IMR-90 (cell line): ENCODE data around the gene POLR2J. TPM values are rescaled to one million over a fixed set of nuclear protein-coding genes. Genes with fewer than 3 reads are reported as not detected.

Experiments
- ATAC-seq: fragments of 200-7000 bp; cut with Tn5 transposase; 2 replicates; pipeline ENCODE4 v1.9.1; 2020; ENCODE audit warnings: low read depth, mild to moderate bottlenecking, moderate library complexity
- BruUV-seq: library from RNA; stranded (reverse); fragments of 400-500 nt; replicated peaks from 2 replicates; lab custom pipeline; 2021; lab: Mats Ljungman, UMichigan
- CTCF ChIA-PET: fragments of 300-600 bp; formaldehyde crosslinking; extraction: SDS; loops from one replicate; lab custom pipeline; 2021; ENCODE audit warnings: antibody characterized with exemption; lab: Yijun Ruan, JAX
- POLR2A ChIA-PET: fragments of 300-600 bp; sonication (Branson Sonifier 250); formaldehyde crosslinking; loops from one replicate; lab custom pipeline; 2022; ENCODE audit warnings: antibody characterized with exemption; ENCODE audit not compliant: unreplicated experiment; lab: Charles Lee
- DNase-seq: peaks from one replicate; pipeline ENCODE4 v3.0.0; 2013
- H2AFZ ChIP-seq: replicated peaks from 2 replicates; pipeline ENCODE3; 2013; ENCODE audit warnings: low read length, mild to moderate bottlenecking; ENCODE audit not compliant: poor library complexity
- H2AK5ac ChIP-seq: 2 replicates; pipeline ENCODE4 v1.6.1; 2013; ENCODE audit warnings: low read depth, low read length, inconsistent platforms
- H2AK9ac ChIP-seq: replicated peaks from 2 replicates; pipeline ENCODE3; 2013; ENCODE audit warnings: mild to moderate bottlenecking, low read depth, low read length, moderate library complexity; ENCODE audit not compliant: poor library complexity
- H2BK120ac ChIP-seq: 2 replicates; pipeline ENCODE4 v1.6.1; 2013; ENCODE audit warnings: low read depth, low read length, inconsistent platforms
- H2BK15ac ChIP-seq: 3 replicates; pipeline ENCODE4 v1.6.1; 2013; ENCODE audit warnings: low read depth, low read length, inconsistent platforms
- H2BK20ac ChIP-seq: 2 replicates; pipeline ENCODE4 v1.6.1; 2013; ENCODE audit warnings: low read depth, mild to moderate bottlenecking, inconsistent platforms, low read length, moderate library complexity
- H2BK5ac ChIP-seq: 2 replicates; pipeline ENCODE4 v1.6.1; 2013; ENCODE audit warnings: mild to moderate bottlenecking, low read depth, low read length, inconsistent platforms; ENCODE audit not compliant: poor library complexity, severe bottlenecking
- H3K14ac ChIP-seq: replicated peaks from 2 replicates; pipeline ENCODE4 v1.6.1; 2013; ENCODE audit warnings: low read depth, low read length, inconsistent platforms
- H3K18ac ChIP-seq: 2 replicates; pipeline ENCODE4 v1.6.1; 2013; ENCODE audit warnings: low read depth, low read length, control low read depth
- H3K23ac ChIP-seq: 2 replicates; pipeline ENCODE4 v1.6.1; 2013; ENCODE audit warnings: low read depth, low read length, inconsistent platforms
- H3K27ac ChIP-seq: 2 replicates; pipeline ENCODE4 v1.5.1; 2013; ENCODE audit warnings: mild to moderate bottlenecking, control low read depth, low read length; ENCODE audit not compliant: insufficient read depth
- H3K27me3 ChIP-seq: 2 replicates; pipeline ENCODE4 v1.6.1; 2013; ENCODE audit warnings: low read length; ENCODE audit not compliant: control insufficient read depth, insufficient read depth
- H3K36me3 ChIP-seq: 2 replicates; pipeline ENCODE4 v1.6.1; 2013; ENCODE audit warnings: low read length, mixed read lengths; ENCODE audit not compliant: control insufficient read depth, insufficient read depth
- H3K4ac ChIP-seq: 2 replicates; pipeline ENCODE4 v1.6.1; 2013; ENCODE audit warnings: low read depth, low read length, inconsistent platforms
- H3K4me1 ChIP-seq: 2 replicates; pipeline ENCODE4 v1.6.1; 2013; ENCODE audit warnings: low read length, mixed read lengths; ENCODE audit not compliant: control insufficient read depth, insufficient read depth
- H3K4me2 ChIP-seq: 2 replicates; pipeline ENCODE4 v1.6.1; 2013; ENCODE audit warnings: low read depth, mild to moderate bottlenecking, control low read depth, low read length, moderate library complexity
- H3K4me3 ChIP-seq: 2 replicates; pipeline ENCODE4 v1.5.1; 2013; ENCODE audit warnings: low read depth, mild to moderate bottlenecking, control low read depth, low read length, moderate library complexity; ENCODE audit not compliant: insufficient read depth
- H3K56ac ChIP-seq: 2 replicates; pipeline ENCODE4 v1.6.1; 2013; ENCODE audit warnings: low read length, inconsistent platforms; ENCODE audit not compliant: insufficient read depth; ENCODE audit errors: extremely low read depth
- H3K79me1 ChIP-seq, 2 experiments: 2 replicates each; pipeline ENCODE4 v1.6.1; 2013; ENCODE audit warnings: low read length in 2 of 2, inconsistent platforms in 1 of 2, low read depth in 1 of 2
- H3K9ac ChIP-seq: 2 replicates; pipeline ENCODE4 v1.6.1; 2013; ENCODE audit warnings: low read depth, low read length, control low read depth
- H3K9me1 ChIP-seq: 2 replicates; pipeline ENCODE4 v1.6.1; 2013; ENCODE audit warnings: low read length, inconsistent platforms; ENCODE audit not compliant: insufficient read depth
- H3K9me3 ChIP-seq: 2 replicates; pipeline ENCODE4 v1.6.1; 2013; ENCODE audit warnings: low read length; ENCODE audit not compliant: control insufficient read depth, insufficient read depth
- H4K20me1 ChIP-seq: 2 replicates; pipeline ENCODE4 v1.6.1; 2013; ENCODE audit warnings: low read length, inconsistent platforms; ENCODE audit not compliant: insufficient read depth
- H4K5ac ChIP-seq: 2 replicates; pipeline ENCODE4 v1.6.1; 2013; ENCODE audit warnings: mild to moderate bottlenecking, low read depth, low read length, control low read depth
- H4K8ac ChIP-seq, 2 experiments: 2 replicates each; pipeline ENCODE4 v1.6.1; 2013; ENCODE audit warnings: low read depth in 2 of 2, low read length in 2 of 2, control low read depth in 1 of 2, inconsistent platforms in 1 of 2
- H4K91ac ChIP-seq: 2 replicates; pipeline ENCODE4 v1.6.1; 2013; ENCODE audit warnings: low read depth, low read length, inconsistent platforms; ENCODE audit not compliant: insufficient read depth
- CHD1 ChIP-seq: IDR thresholded peaks from 2 replicates; pipeline ENCODE4 v1.6.1; 2012; ENCODE audit warnings: low read depth, low read length, improper control_type of control experiment
- FOS ChIP-seq: fragments of 150-350 bp; IDR thresholded peaks from 2 replicates; pipeline ENCODE4 v1.6.1; 2016; ENCODE audit warnings: low read depth, low read length
- NFE2L2 ChIP-seq: fragments of 150-350 bp; IDR thresholded peaks from 2 replicates; pipeline ENCODE4 v1.6.1; 2016; ENCODE audit warnings: low read depth, mild to moderate bottlenecking, low read length
- POLR2A ChIP-seq: IDR thresholded peaks from 2 replicates; pipeline ENCODE4 v1.6.1; 2012; ENCODE audit warnings: mild to moderate bottlenecking, low read depth, low read length
- RFX5 ChIP-seq: IDR thresholded peaks from 2 replicates; pipeline ENCODE4 v1.8.0; 2012; ENCODE audit warnings: low read depth, mild to moderate bottlenecking, low read length, moderate library complexity
- USF2 ChIP-seq: fragments of 150-350 bp; IDR thresholded peaks from 2 replicates; pipeline ENCODE4 v1.6.1; 2017; ENCODE audit warnings: mild to moderate bottlenecking, antibody characterized with exemption, low read length, low read depth
- WGBS, 2 experiments: methylation state at CpG; one replicate each; pipeline versions ENCODE4 v1.1.5 to v1.1.7; 2013; ENCODE audit warnings: missing lambda C conversion rate in 2 of 2; ENCODE audit not compliant: insufficient read length in 1 of 2; ENCODE audit errors: extremely low coverage in 2 of 2; 5-methylcytosine and 5-hydroxymethylcytosine counted together
- dilution Hi-C: fragments of 300-500 bp; cut with HindIII; formaldehyde crosslinking; loops from one replicate; pipeline ENCODE4 v1.14.3; 2018; ENCODE audit warnings: low sequenced_read_pairs; ENCODE audit not compliant: unreplicated experiment
- in situ Hi-C: fragments of 300-500 bp; cut with MboI; formaldehyde crosslinking; loops from 3 replicates; pipeline ENCODE4 v1.14.3; 2019; ENCODE audit warnings: low sequenced_read_pairs, inconsistent platforms, mixed read lengths
- intact Hi-C: fragments of 100-400 bp; cut with micrococcal nuclease; formaldehyde crosslinking; loops from 2 replicates; pipeline ENCODE4 v1.10.0; 2022
- polyA plus RNA-seq, 3 experiments: library from polyadenylated mRNA; depleted of rRNA; stranded (reverse); fragments of >200 nt; gene quantifications; 2 replicates each; pipeline ENCODE4 v1.2.3, GENCODE V29; 2012; ENCODE audit warnings: low replicate concordance in 1 of 3
- total RNA-seq: library from RNA; depleted of rRNA; stranded (reverse); fragments of >200 nt; gene quantifications from 2 replicates; pipeline ENCODE4 v1.2.3, GENCODE V29; 2012

POLR2J gene
- total and polyA plus RNA-seq, 2 of the 4 experiments (the other 2 are of a cell fraction): 20.8 to 92.6 TPM

- H3K36me3 ChIP-seq: peaks cover 26% of the 10 kb centered on the region
- dilution Hi-C loops (no loop called here), intact Hi-C loops (no loop called here), in situ Hi-C loops (no loop called here)
- H3K18ac ChIP-seq: no peak overlapping the region
- ATAC-seq (no peak), DNase-seq (no peak)
- H4K20me1 ChIP-seq: peaks cover 12% of the 10 kb centered on the region
- no peak overlapping the region for H2BK5ac ChIP-seq
- H3K27ac ChIP-seq: no peak overlapping the region
- H2AK9ac ChIP-seq: no peak overlapping the region
- H3K4ac ChIP-seq: no peak overlapping the region
- no TSS peak for BruUV-seq
- no peak overlapping the region for H3K23ac ChIP-seq
- H4K5ac ChIP-seq: no peak overlapping the region
- peak overlapping the region; percentile 58 for H2AFZ ChIP-seq
- H3K9me3 ChIP-seq: no peaks in the 10 kb centered on the region
- H3K4me3 ChIP-seq: no peak overlapping the region
- H2BK20ac ChIP-seq: no peak overlapping the region
- no peak overlapping the region for H3K56ac ChIP-seq
- no peak overlapping the region for H2BK120ac ChIP-seq
- H2BK15ac ChIP-seq: no peak overlapping the region
- WGBS, 2 experiments: 100% methylated on average over 1 of the region's 8 CpGs; no CpG with 5 or more reads in 1 of the 2 experiments
- no peak overlapping the region for H4K8ac ChIP-seq
- peaks cover 12% of the 10 kb centered on the region for H3K4me1 ChIP-seq
- no peak for TF ChIP-seq CHD1
- TF ChIP-seq POLR2A: no peak
- TF ChIP-seq RFX5: no peak
- TF ChIP-seq USF2: no peak
- TF ChIP-seq FOS: no peak
- TF ChIP-seq NFE2L2: no peak
- no peak overlapping the region for H3K4me2 ChIP-seq
- CTCF ChIA-PET: no interaction called here
- POLR2A ChIA-PET: no interaction called here
- H3K9me1 ChIP-seq: peaks cover 5% of the 10 kb centered on the region
- H3K14ac ChIP-seq: no peak overlapping the region
- H4K91ac ChIP-seq: no peak overlapping the region
- H3K9ac ChIP-seq: no peak overlapping the region
- no peak overlapping the region for H2AK5ac ChIP-seq
- H3K79me1 ChIP-seq: peaks cover 16 to 55% of the 10 kb centered on the region in 2 experiments
- H3K27me3 ChIP-seq: no peaks in the 10 kb centered on the region
Observed at GRCh38 chr7:102460467-102460866, 18.3 kb downstream of the POLR2J start.
